Neural progenitor cell (in vitro differentiated cells): ENCODE results near the gene TENM3. TPM values are rescaled to one million over a fixed set of nuclear protein-coding genes. Genes with fewer than 3 reads are reported as not detected.

Source experiments
- DNase-seq: peaks from one replicate; pipeline ENCODE4 v3.0.0-alpha.2; 2016; ENCODE audit warnings: low spot score
- H2AFZ ChIP-seq: fragments of 200-600 bp; sonication (generic); replicated peaks from 2 replicates; pipeline ENCODE4 v1.6.1; 2016; ENCODE audit warnings: antibody characterized with exemption
- H3F3A ChIP-seq: fragments of 200-600 bp; sonication (generic); 2 replicates; pipeline ENCODE4 v1.6.1; 2016; ENCODE audit warnings: antibody characterized with exemption, low read depth
- H3K27ac ChIP-seq: fragments of 200-600 bp; sonication (generic); 2 replicates; pipeline ENCODE4 v1.5.1; 2016; ENCODE audit warnings: mild to moderate bottlenecking
- H3K27me3 ChIP-seq: fragments of 200-600 bp; sonication (generic); 2 replicates; pipeline ENCODE4 v1.6.1; 2016; ENCODE audit warnings: mild to moderate bottlenecking, moderate library complexity
- H3K36me3 ChIP-seq: fragments of 200-600 bp; sonication (generic); 2 replicates; pipeline ENCODE4 v1.5.1; 2016
- H3K4me1 ChIP-seq: fragments of 200-600 bp; sonication (generic); 2 replicates; pipeline ENCODE4 v1.6.1; 2016; ENCODE audit warnings: mixed run types
- H3K4me2 ChIP-seq: fragments of 200-600 bp; sonication (generic); 2 replicates; pipeline ENCODE4 v1.6.1; 2016
- H3K4me3 ChIP-seq: fragments of 200-600 bp; sonication (generic); 2 replicates; pipeline ENCODE4 v1.5.1; 2016
- H3K79me2 ChIP-seq: fragments of 200-600 bp; sonication (generic); 2 replicates; pipeline ENCODE4 v1.6.1; 2016; ENCODE audit warnings: low read depth
- H3K9ac ChIP-seq: fragments of 200-600 bp; sonication (generic); 2 replicates; pipeline ENCODE4 v1.6.1; 2016
- H3K9me3 ChIP-seq: fragments of 200-600 bp; sonication (generic); 2 replicates; pipeline ENCODE4 v1.5.1; 2016; ENCODE audit warnings: low read depth
- H4K20me1 ChIP-seq: fragments of 200-600 bp; sonication (generic); 2 replicates; pipeline ENCODE4 v1.6.1; 2016; ENCODE audit warnings: low read depth
- H3K27ac Mint-ChIP-seq: 3 replicates; pipeline ENCODE4 v1.8.0; 2021; ENCODE audit warnings: mixed read lengths
- H3K27me3 Mint-ChIP-seq: 2 replicates; pipeline ENCODE4 v1.8.0; 2022; ENCODE audit warnings: low read depth, mild to moderate bottlenecking, inconsistent platforms, moderate library complexity, mixed read lengths; ENCODE audit not compliant: insufficient read depth
- H3K36me3 Mint-ChIP-seq: 3 replicates; pipeline ENCODE4 v1.8.0; 2021; ENCODE audit warnings: mixed read lengths
- H3K4me1 Mint-ChIP-seq: 3 replicates; pipeline ENCODE4 v1.8.0; 2021; ENCODE audit warnings: mixed read lengths
- H3K4me3 Mint-ChIP-seq: 3 replicates; pipeline ENCODE4 v1.8.0; 2021; ENCODE audit warnings: mild to moderate bottlenecking, moderate library complexity, mixed read lengths
- H3K9me3 Mint-ChIP-seq: 3 replicates; pipeline ENCODE4 v1.8.0; 2020; ENCODE audit warnings: mixed read lengths
- CTCF ChIP-seq: fragments of 200-600 bp; sonication (generic); IDR thresholded peaks from 2 replicates; pipeline ENCODE4 v1.5.1; 2017; ENCODE audit warnings: antibody characterized with exemption, mild to moderate bottlenecking
- EZH2 ChIP-seq: fragments of 200-600 bp; sonication (generic); IDR thresholded peaks from 2 replicates; pipeline ENCODE4 v1.6.1; 2017; ENCODE audit warnings: antibody characterized with exemption, mild to moderate bottlenecking, moderate library complexity
- EZH2phosphoT487 ChIP-seq: fragments of 200-600 bp; sonication (generic); IDR thresholded peaks from 2 replicates; pipeline ENCODE4 v1.6.1; 2017; ENCODE audit warnings: antibody characterized with exemption
- total RNA-seq: library from RNA; depleted of rRNA; stranded (reverse); fragments of >200 nt; gene quantifications from 2 replicates; pipeline ENCODE4 v1.2.3, GENCODE V29; 2015; ENCODE audit warnings: low replicate concordance

TENM3 gene
- total RNA-seq, 1 donor from 2014 or later = 78.7 TPM

- Histone ChIP-seq H3K27me3 (no peaks in the 10 kb centered on the region), H3K36me3 (no peaks in the 10 kb centered on the region), H3K4me1 (no peaks in the 10 kb centered on the region), H3K9ac (no peak overlapping the region), H3K4me2 (no peak overlapping the region), H3K27ac (no peak overlapping the region), H3K9me3 (no peaks in the 10 kb centered on the region), H3K79me2 (peaks cover 2% of the 10 kb centered on the region), H2AFZ (no peak overlapping the region), H3F3A (no peaks in the 10 kb centered on the region), H3K4me3 (no peak overlapping the region), H4K20me1 (no peaks in the 10 kb centered on the region)
- TF ChIP-seq EZH2phosphoT487 = no peak
- no peak for TF ChIP-seq CTCF
- TF ChIP-seq EZH2 = no peak
- no peak for DNase-seq
- no peaks in the 10 kb centered on the region for H3K9me3 Mint-ChIP-seq
- no peak overlapping the region for H3K27ac Mint-ChIP-seq
- peaks cover 36% of the 10 kb centered on the region for H3K36me3 Mint-ChIP-seq
- peaks cover 10% of the 10 kb centered on the region for H3K4me1 Mint-ChIP-seq
- H3K4me3 Mint-ChIP-seq = no peak overlapping the region
- H3K27me3 Mint-ChIP-seq = no peaks in the 10 kb centered on the region
These were observed 11.7 kb upstream of the TENM3 start for GRCh38 chr4:182231496-182231895.

- Mint-ChIP-seq H3K36me3 (peaks cover 44% of the 10 kb centered on the region), H3K4me1 (peaks cover 17% of the 10 kb centered on the region), H3K27ac (no peak overlapping the region), H3K9me3 (peaks cover 2% of the 10 kb centered on the region), H3K4me3 (no peak overlapping the region), H3K27me3 (no peaks in the 10 kb centered on the region)
- TF ChIP-seq CTCF = no peak
- no peak for TF ChIP-seq EZH2phosphoT487
- TF ChIP-seq EZH2 = no peak
- Histone ChIP-seq H2AFZ (no peak overlapping the region), H4K20me1 (no peaks in the 10 kb centered on the region), H3F3A (peaks cover 7% of the 10 kb centered on the region), H3K4me1 (peaks cover 8% of the 10 kb centered on the region), H3K27ac (no peak overlapping the region), H3K4me2 (no peak overlapping the region), H3K79me2 (peaks cover 2% of the 10 kb centered on the region), H3K36me3 (no peaks in the 10 kb centered on the region), H3K9me3 (no peaks in the 10 kb centered on the region), H3K27me3 (no peaks in the 10 kb centered on the region), H3K9ac (no peak overlapping the region), H3K4me3 (no peak overlapping the region)
- DNase-seq = no peak
These were observed 9.7 kb upstream of the TENM3 start for GRCh38 chr4:182233310-182234090.

- H3K4me3 Mint-ChIP-seq = no peak overlapping the region
- peaks cover 36% of the 10 kb centered on the region for H3K36me3 Mint-ChIP-seq
- H3K27me3 ChIP-seq = no peaks in the 10 kb centered on the region
- no peak overlapping the region for H2AFZ ChIP-seq
- no peak overlapping the region for H3K27ac ChIP-seq
- no peaks in the 10 kb centered on the region for H3K36me3 ChIP-seq
- H3K79me2 ChIP-seq = peaks cover 2% of the 10 kb centered on the region
- H3K4me1 ChIP-seq = peaks cover 15% of the 10 kb centered on the region
- no peak for DNase-seq
- H3K4me3 ChIP-seq = no peak overlapping the region
- peak overlapping the region; percentile 0 for H3K27ac Mint-ChIP-seq
- H3K9me3 ChIP-seq = no peaks in the 10 kb centered on the region
- TF ChIP-seq CTCF (no peak), EZH2 (no peak), EZH2phosphoT487 (no peak)
- peaks cover 2% of the 10 kb centered on the region for H3K9me3 Mint-ChIP-seq
- H4K20me1 ChIP-seq = no peaks in the 10 kb centered on the region
- H3F3A ChIP-seq = peaks cover 12% of the 10 kb centered on the region
- no peak overlapping the region for H3K4me2 ChIP-seq
- H3K9ac ChIP-seq = no peak overlapping the region
- H3K4me1 Mint-ChIP-seq = peaks cover 30% of the 10 kb centered on the region
- peaks cover 3% of the 10 kb centered on the region for H3K27me3 Mint-ChIP-seq
These were observed 8.0 kb upstream of the TENM3 start for GRCh38 chr4:182235021-182235795.
